WERI-Rb-1 (cell line): ENCODE results near the gene SH3GL3.

Source experiments
- DNase-seq: peaks from one replicate; pipeline ENCODE4 v3.0.0-alpha.2; 2020
- H3K27ac ChIP-seq: fragments of 250-450 bp; sonication (Bioruptor Pico); 2 replicates; pipeline ENCODE4 v1.5.1; 2020; ENCODE audit warnings: mild to moderate bottlenecking, moderate library complexity
- H3K27me3 ChIP-seq: fragments of 250-450 bp; sonication (Bioruptor Pico); 2 replicates; pipeline ENCODE4 v1.5.1; 2021; ENCODE audit warnings: mild to moderate bottlenecking, low read depth, moderate library complexity; ENCODE audit not compliant: insufficient read depth, severe bottlenecking
- H3K36me3 ChIP-seq: fragments of 250-450 bp; sonication (Bioruptor Pico); 2 replicates; pipeline ENCODE4 v1.5.1; 2020; ENCODE audit warnings: mild to moderate bottlenecking, moderate library complexity
- H3K4me3 ChIP-seq: 2 replicates; pipeline ENCODE4 v1.5.1; 2011; ENCODE audit warnings: low read depth, mild to moderate bottlenecking, control low read depth, low read length
- H3K9me3 ChIP-seq: fragments of 250-450 bp; sonication (Bioruptor Pico); 2 replicates; pipeline ENCODE4 v1.5.1; 2021; ENCODE audit warnings: mild to moderate bottlenecking, moderate library complexity; ENCODE audit not compliant: severe bottlenecking
- CTCF ChIP-seq: IDR thresholded peaks from 2 replicates; pipeline ENCODE4 v1.5.1; 2011; ENCODE audit warnings: low read depth, mild to moderate bottlenecking, control low read depth, inconsistent platforms, low read length

SH3GL3 gene

DNA sequence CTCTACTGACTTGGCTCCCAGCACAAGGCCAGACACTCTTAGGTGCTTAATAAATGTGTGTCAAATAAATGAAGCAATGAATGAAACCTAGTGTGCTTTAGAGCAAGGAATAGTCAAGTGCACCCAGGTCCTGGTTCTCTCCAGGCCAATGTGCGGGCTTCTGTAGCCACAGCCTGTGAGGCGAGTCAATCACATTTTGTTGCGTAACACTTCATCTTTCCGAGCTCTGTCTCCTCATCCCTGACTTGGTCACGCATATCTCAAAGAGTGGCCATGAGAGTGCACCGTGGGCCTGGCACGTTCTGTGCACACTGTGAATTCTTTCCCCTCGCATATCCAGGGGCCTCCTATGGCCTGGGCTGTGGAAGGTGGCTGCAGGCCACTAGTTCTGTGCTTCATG, 11.4 kb upstream of the SH3GL3 start:
- Histone ChIP-seq H3K27ac (no peak overlapping the region), H3K4me3 (no peak overlapping the region), H3K36me3 (no peaks in the 10 kb centered on the region), H3K9me3 (no peaks in the 10 kb centered on the region), H3K27me3 (no peaks in the 10 kb centered on the region)
- DNase-seq, result no peak
- no peak for TF ChIP-seq CTCF

DNA sequence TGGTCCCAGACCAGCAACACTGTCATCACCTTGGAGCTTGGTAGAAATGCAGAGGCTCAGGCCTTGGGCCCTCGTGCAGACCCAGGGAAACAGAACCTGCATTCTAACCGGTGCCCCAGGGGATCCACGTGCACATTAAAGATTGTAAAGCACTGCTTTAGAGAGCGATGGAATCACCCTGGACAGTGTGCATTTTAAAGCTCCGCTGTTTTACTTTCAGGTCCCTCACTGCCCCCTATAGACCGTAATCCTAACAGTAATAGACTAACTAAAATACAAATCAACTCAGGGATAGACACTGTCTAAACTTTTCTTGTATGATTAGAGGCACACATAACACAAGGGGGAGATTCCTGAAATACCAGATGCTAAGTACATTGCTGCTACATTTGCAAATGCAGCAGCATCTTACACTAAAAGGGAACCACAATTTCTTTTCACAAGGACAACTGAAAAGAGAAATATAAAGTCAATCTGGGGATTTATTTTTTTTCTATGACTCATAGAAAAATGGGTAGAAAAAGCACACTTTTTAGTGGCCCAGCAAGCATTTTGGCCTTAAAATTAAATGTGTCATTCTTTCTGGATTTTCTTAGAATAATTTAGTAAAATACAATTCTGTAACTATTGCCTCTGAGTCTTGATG, 10.5 kb upstream of the SH3GL3 start:
- H3K27me3 ChIP-seq, result no peaks in the 10 kb centered on the region
- H3K9me3 ChIP-seq, result no peaks in the 10 kb centered on the region
- no peak overlapping the region for H3K27ac ChIP-seq
- no peaks in the 10 kb centered on the region for H3K36me3 ChIP-seq
- peak; percentile 51 for TF ChIP-seq CTCF
- DNase-seq, result peak; percentile 16
- no peak overlapping the region for H3K4me3 ChIP-seq

- Histone ChIP-seq H3K9me3 (no peaks in the 10 kb centered on the region), H3K36me3 (no peaks in the 10 kb centered on the region), H3K4me3 (no peak overlapping the region), H3K27me3 (no peaks in the 10 kb centered on the region), H3K27ac (no peak overlapping the region)
- TF ChIP-seq CTCF, result no peak
- DNase-seq, result no peak
Observed at GRCh38 chr15:83443076-83443847, 3.9 kb upstream of the SH3GL3 start.

GRCh38 chr15:83444936-83445335, 2.2 kb upstream of the SH3GL3 start:
- H3K27ac ChIP-seq, result no peak overlapping the region
- H3K9me3 ChIP-seq, result no peaks in the 10 kb centered on the region
- no peak overlapping the region for H3K4me3 ChIP-seq
- DNase-seq, result no peak
- H3K36me3 ChIP-seq, result no peaks in the 10 kb centered on the region
- TF ChIP-seq CTCF, result no peak
- no peaks in the 10 kb centered on the region for H3K27me3 ChIP-seq

GRCh38 chr15:83445643-83446042, 1.5 kb upstream of the SH3GL3 start:
- TF ChIP-seq CTCF, result no peak
- no peak for DNase-seq
- H3K27me3 ChIP-seq, result no peaks in the 10 kb centered on the region
- H3K9me3 ChIP-seq, result no peaks in the 10 kb centered on the region
- H3K27ac ChIP-seq, result no peak overlapping the region
- H3K4me3 ChIP-seq, result no peak overlapping the region
- H3K36me3 ChIP-seq, result no peaks in the 10 kb centered on the region
